HepG2 (cell line): ENCODE measurements around the gene VASN. TPM values are rescaled to one million over a fixed set of nuclear protein-coding genes. Genes with fewer than 3 reads are reported as not detected.

ENCODE experiments used
- ASH2L ChIP-seq: fragments of 300-600, 200-600 bp; sonication (generic); IDR thresholded peaks from 2 replicates; pipeline ENCODE4 v1.7.0; 2017; ENCODE audit warnings: low read depth, mild to moderate bottlenecking, moderate library complexity, mixed read lengths, low read length; ENCODE audit not compliant: insufficient read length
- FOXM1 ChIP-seq: sonication (generic); formaldehyde crosslinking; IDR thresholded peaks from 2 replicates; pipeline ENCODE4 v1.5.0; 2020; ENCODE audit warnings: missing genetic modification reagents
- GATAD1 ChIP-seq: IDR thresholded peaks from 2 replicates; pipeline ENCODE4 v1.6.1; 2016; ENCODE audit warnings: missing genetic modification reagents, missing compliant biosample characterization
- GPBP1L1 ChIP-seq: sonication (generic); formaldehyde crosslinking; IDR thresholded peaks from 2 replicates; pipeline ENCODE4 v1.5.0; 2020; ENCODE audit warnings: mild to moderate bottlenecking, missing genetic modification reagents
- HMG20B ChIP-seq: conservative IDR thresholded peaks from 2 replicates; pipeline ENCODE4 v1.6.1; 2016; ENCODE audit warnings: missing genetic modification reagents, missing compliant biosample characterization
- NFE2L2 ChIP-seq: fragments of 150-350 bp; IDR thresholded peaks from 2 replicates; pipeline ENCODE4 v1.6.1; 2014; ENCODE audit warnings: low read length
- NR2F6 ChIP-seq, 2 experiments: IDR thresholded peaks; 2 replicates each; pipeline ENCODE4 v1.6.1; 2016; ENCODE audit warnings: antibody characterized with exemption in 1 of 2, mild to moderate bottlenecking in 1 of 2
- NRL ChIP-seq: sonication (generic); formaldehyde crosslinking; IDR thresholded peaks from 2 replicates; pipeline ENCODE4 v1.5.0; 2020; ENCODE audit warnings: missing genetic modification reagents, mild to moderate bottlenecking, moderate library complexity, borderline replicate concordance
- POGZ ChIP-seq: sonication (generic); formaldehyde crosslinking; IDR thresholded peaks from 2 replicates; pipeline ENCODE4 v1.4.0; 2020; ENCODE audit warnings: mild to moderate bottlenecking, missing genetic modification reagents
- SNAPC2 ChIP-seq: sonication (generic); formaldehyde crosslinking; IDR thresholded peaks from 2 replicates; pipeline ENCODE4 v1.8.1; 2022; ENCODE audit warnings: mild to moderate bottlenecking, missing genetic modification reagents
- TAF15 ChIP-seq: fragments of 200-400 bp; formaldehyde crosslinking; IDR thresholded peaks from one replicate; pipeline ENCODE4 v1.6.1; 2018; ENCODE audit warnings: mild to moderate bottlenecking, low read depth, low read length; ENCODE audit not compliant: poor library complexity, severe bottlenecking
- ZBTB3 ChIP-seq: sonication (generic); formaldehyde crosslinking; IDR thresholded peaks from 2 replicates; pipeline ENCODE4 v1.4.0; 2020; ENCODE audit warnings: low read depth, mild to moderate bottlenecking, moderate library complexity, missing genetic modification reagents, borderline replicate concordance
- ZMYM2 ChIP-seq: sonication (generic); formaldehyde crosslinking; IDR thresholded peaks from 2 replicates; pipeline ENCODE4 v1.8.0; 2022; ENCODE audit warnings: mild to moderate bottlenecking, missing genetic modification reagents
- ZNF20 ChIP-seq: sonication (generic); formaldehyde crosslinking; IDR thresholded peaks from 2 replicates; pipeline ENCODE4 v1.4.0; 2020; ENCODE audit warnings: mild to moderate bottlenecking, moderate library complexity, missing genetic modification reagents
- ZNF30 ChIP-seq: sonication (generic); formaldehyde crosslinking; IDR thresholded peaks from 2 replicates; pipeline ENCODE4 v1.5.0; 2020; ENCODE audit warnings: mild to moderate bottlenecking, missing genetic modification reagents
- ZNF34 ChIP-seq: sonication (generic); formaldehyde crosslinking; IDR thresholded peaks from 2 replicates; pipeline ENCODE4 v1.4.0; 2020; ENCODE audit warnings: mild to moderate bottlenecking, missing genetic modification reagents, borderline replicate concordance
- polyA plus RNA-seq, 8 experiments: library from polyadenylated mRNA; depleted of rRNA in 3 of 8; stranded (reverse) in 7 of 8; unstranded in 1 of 8; fragments of >200 nt; fragmentation: Illumina TruSeq in 4 of 8; extraction: Trizol in 4 of 8; gene quantifications; 2 replicates each; pipeline versions ENCODE4 v1.2.1 to v1.2.3, GENCODE V29; 2011 to 2016; ENCODE audit warnings: low read depth in 4 of 8, missing spikeins in 1 of 8, mixed read lengths in 1 of 8; ENCODE audit not compliant: insufficient read depth in 1 of 8
- total RNA-seq, 5 experiments: library from RNA; depleted of rRNA; stranded (reverse); fragments of >200 nt; fragmentation: Illumina TruSeq; extraction: Trizol; gene quantifications; 2 replicates each; pipeline ENCODE4 v1.2.3, GENCODE V29; 2016; ENCODE audit warnings: low read depth in 1 of 5
- TF ChIP-seq, protein P1 (sequence below): sonication (generic); formaldehyde crosslinking; IDR thresholded peaks from 2 replicates; pipeline ENCODE4 v1.5.1; 2020; ENCODE audit warnings: mild to moderate bottlenecking, missing genetic modification reagents, moderate library complexity
- TF ChIP-seq, protein P2 (sequence below): sonication (generic); formaldehyde crosslinking; IDR thresholded peaks from 2 replicates; pipeline ENCODE4 v1.5.0; 2020; ENCODE audit warnings: mild to moderate bottlenecking, missing genetic modification reagents, borderline replicate concordance
- TF ChIP-seq, protein P3 (sequence below): fragments of 450-650 bp; IDR thresholded peaks from 2 replicates; pipeline ENCODE4 v1.6.1; 2017

Gene VASN
- total and polyA plus RNA-seq, 2 of the 13 experiments (the other 11 are each of a cell fraction or from before 2014, with no cell fraction given) = 8.4 to 18.2 TPM

GRCh38 chr16:4404247-4404966 is 32.8 kb downstream of the VASN start (continued):
- TF ChIP-seq FOXM1 (no peak), HMG20B (CRISPR knock-in tag) (no peak), ASH2L (no peak), GPBP1L1 (CRISPR knock-in tag) (no peak), ZMYM2 (CRISPR knock-in tag) (no peak), TAF15 (no peak), GATAD1 (CRISPR knock-in tag) (no peak), ZNF20 (no peak), NR2F6 (IDR thresholded peaks at IDR 0.05) (no peak), NR2F6 (CRISPR knock-in tag; IDR thresholded peaks at IDR 0.05) (no peak), SNAPC2 (CRISPR knock-in tag) (no peak), ZBTB3 (CRISPR knock-in tag) (no peak), POGZ (no peak), ZNF30 (CRISPR knock-in tag) (no peak), NRL (CRISPR knock-in tag) (0 out of 2 replicates have a peak, but pooled peaks have one; percentile 21), NFE2L2 (no peak), ZNF34 (CRISPR knock-in tag) (no peak)
- TF ChIP-seq, protein P1, sequence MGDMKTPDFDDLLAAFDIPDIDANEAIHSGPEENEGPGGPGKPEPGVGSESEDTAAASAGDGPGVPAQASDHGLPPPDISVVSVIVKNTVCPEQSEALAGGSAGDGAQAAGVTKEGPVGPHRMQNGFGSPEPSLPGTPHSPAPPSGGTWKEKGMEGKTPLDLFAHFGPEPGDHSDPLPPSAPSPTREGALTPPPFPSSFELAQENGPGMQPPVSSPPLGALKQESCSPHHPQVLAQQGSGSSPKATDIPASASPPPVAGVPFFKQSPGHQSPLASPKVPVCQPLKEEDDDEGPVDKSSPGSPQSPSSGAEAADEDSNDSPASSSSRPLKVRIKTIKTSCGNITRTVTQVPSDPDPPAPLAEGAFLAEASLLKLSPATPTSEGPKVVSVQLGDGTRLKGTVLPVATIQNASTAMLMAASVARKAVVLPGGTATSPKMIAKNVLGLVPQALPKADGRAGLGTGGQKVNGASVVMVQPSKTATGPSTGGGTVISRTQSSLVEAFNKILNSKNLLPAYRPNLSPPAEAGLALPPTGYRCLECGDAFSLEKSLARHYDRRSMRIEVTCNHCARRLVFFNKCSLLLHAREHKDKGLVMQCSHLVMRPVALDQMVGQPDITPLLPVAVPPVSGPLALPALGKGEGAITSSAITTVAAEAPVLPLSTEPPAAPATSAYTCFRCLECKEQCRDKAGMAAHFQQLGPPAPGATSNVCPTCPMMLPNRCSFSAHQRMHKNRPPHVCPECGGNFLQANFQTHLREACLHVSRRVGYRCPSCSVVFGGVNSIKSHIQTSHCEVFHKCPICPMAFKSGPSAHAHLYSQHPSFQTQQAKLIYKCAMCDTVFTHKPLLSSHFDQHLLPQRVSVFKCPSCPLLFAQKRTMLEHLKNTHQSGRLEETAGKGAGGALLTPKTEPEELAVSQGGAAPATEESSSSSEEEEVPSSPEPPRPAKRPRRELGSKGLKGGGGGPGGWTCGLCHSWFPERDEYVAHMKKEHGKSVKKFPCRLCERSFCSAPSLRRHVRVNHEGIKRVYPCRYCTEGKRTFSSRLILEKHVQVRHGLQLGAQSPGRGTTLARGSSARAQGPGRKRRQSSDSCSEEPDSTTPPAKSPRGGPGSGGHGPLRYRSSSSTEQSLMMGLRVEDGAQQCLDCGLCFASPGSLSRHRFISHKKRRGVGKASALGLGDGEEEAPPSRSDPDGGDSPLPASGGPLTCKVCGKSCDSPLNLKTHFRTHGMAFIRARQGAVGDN (CRISPR knock-in tag) = peak; percentile 33; the same call in 1 of the 2 replicates
- TF ChIP-seq, protein P2, sequence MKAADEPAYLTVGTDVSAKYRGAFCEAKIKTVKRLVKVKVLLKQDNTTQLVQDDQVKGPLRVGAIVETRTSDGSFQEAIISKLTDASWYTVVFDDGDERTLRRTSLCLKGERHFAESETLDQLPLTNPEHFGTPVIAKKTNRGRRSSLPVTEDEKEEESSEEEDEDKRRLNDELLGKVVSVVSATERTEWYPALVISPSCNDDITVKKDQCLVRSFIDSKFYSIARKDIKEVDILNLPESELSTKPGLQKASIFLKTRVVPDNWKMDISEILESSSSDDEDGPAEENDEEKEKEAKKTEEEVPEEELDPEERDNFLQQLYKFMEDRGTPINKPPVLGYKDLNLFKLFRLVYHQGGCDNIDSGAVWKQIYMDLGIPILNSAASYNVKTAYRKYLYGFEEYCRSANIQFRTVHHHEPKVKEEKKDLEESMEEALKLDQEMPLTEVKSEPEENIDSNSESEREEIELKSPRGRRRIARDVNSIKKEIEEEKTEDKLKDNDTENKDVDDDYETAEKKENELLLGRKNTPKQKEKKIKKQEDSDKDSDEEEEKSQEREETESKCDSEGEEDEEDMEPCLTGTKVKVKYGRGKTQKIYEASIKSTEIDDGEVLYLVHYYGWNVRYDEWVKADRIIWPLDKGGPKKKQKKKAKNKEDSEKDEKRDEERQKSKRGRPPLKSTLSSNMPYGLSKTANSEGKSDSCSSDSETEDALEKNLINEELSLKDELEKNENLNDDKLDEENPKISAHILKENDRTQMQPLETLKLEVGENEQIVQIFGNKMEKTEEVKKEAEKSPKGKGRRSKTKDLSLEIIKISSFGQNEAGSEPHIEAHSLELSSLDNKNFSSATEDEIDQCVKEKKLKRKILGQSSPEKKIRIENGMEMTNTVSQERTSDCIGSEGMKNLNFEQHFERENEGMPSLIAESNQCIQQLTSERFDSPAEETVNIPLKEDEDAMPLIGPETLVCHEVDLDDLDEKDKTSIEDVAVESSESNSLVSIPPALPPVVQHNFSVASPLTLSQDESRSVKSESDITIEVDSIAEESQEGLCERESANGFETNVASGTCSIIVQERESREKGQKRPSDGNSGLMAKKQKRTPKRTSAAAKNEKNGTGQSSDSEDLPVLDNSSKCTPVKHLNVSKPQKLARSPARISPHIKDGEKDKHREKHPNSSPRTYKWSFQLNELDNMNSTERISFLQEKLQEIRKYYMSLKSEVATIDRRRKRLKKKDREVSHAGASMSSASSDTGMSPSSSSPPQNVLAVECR (CRISPR knock-in tag) = no peak
- TF ChIP-seq, protein P3, sequence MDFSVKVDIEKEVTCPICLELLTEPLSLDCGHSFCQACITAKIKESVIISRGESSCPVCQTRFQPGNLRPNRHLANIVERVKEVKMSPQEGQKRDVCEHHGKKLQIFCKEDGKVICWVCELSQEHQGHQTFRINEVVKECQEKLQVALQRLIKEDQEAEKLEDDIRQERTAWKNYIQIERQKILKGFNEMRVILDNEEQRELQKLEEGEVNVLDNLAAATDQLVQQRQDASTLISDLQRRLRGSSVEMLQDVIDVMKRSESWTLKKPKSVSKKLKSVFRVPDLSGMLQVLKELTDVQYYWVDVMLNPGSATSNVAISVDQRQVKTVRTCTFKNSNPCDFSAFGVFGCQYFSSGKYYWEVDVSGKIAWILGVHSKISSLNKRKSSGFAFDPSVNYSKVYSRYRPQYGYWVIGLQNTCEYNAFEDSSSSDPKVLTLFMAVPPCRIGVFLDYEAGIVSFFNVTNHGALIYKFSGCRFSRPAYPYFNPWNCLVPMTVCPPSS = no peak
